Posterior vena cava (tissue), 2 donors: ENCODE results near the gene FAM47C. TPM values are rescaled to one million over a fixed set of nuclear protein-coding genes. Genes with fewer than 3 reads are reported as not detected.

Source experiments
- DNase-seq: peaks from one replicate; pipeline ENCODE4 v3.0.0-alpha.2; 2020; ENCODE audit warnings: low spot score
- intact Hi-C, 2 donors: fragments of 100-400 bp; cut with DNase I; formaldehyde crosslinking; loops; one replicate each; pipeline versions ENCODE4 v1.14.1 to v1.14.2; 2022 to 2023
- total RNA-seq, 2 donors: library from RNA; stranded (reverse); fragmentation: NEBNext Ultra II Directional; extraction: Animal tissue kit (Norgen Biotek cat#: 25700); gene quantifications; one replicate each; pipeline ENCODE4 v1.2.1, GENCODE V29; 2021
- donor health status: DM: yes; HTN: yes; CAD: no.
- donor health status: DM: yes; HTN: yes; CAD: no.

FAM47C gene
- total RNA-seq, 2 donors from 2014 or later: not detected

DNA sequence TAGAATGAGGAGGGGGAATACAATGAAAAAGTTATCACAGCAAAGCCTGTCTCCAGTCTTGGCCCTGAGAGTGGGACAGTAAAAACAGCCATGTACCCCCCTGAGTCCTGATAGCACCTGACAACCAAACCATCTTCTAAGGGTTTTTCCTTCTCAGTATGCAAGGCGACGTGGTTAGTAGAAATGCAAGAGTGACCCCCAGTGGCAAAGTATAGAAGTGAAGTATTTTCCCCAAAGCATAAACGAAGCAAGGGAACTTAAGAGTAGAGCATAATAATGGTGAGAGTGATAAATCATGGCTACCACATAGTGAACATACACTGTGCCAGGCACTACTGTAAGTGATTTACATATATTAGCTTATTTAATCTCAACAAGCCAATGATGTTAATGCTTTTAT lies 52.8 kb downstream of the FAM47C start:
- intact Hi-C loops: no loop called here
- no peak for DNase-seq
